HG03159 (cell line): ENCODE results near the gene KRTAP10-4.
"Not testable (repeated sequence)": the region's sequence is repeated elsewhere in the genome, so short reads cannot be mapped to it uniquely, and the experiment has no call there.

Experiments used
- ATAC-seq: cut with Tn5 transposase; IDR thresholded peaks from one replicate; pipeline ENCODE4 v1.9.1; 2021; ENCODE audit warnings: mild to moderate bottlenecking, moderate library complexity; ENCODE audit not compliant: unreplicated experiment

KRTAP10-4 gene

DNA sequence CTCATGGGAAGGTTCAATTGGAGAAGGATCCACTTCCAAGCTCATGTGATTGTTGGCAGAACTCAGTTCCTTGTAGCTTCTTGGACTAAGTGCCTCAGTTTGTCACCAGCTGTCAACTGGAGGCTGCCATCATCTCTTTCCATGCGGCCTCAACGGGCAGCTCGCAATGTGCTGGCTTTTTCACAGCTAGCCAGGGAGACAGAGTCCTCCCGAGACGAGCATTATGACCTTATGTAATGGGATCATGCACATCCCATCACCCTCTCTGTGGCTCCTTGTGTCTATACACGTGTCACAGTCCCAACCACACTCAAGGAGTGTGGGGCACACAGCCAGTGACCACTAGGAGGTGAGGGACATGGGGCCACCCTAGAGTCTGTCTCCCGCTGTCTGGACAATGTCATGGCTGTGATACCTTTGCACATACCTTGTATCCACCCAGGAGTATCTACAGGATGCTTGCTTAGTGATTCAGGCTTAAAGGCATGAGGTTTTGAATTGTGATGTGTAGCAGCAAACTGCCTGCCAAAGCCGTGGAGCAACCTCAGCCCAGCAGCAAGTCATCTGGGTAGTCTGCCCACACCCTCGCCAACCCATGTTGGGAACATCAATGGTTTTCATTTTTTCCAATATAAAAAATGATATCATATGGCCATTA lies 22.7 kb downstream of the KRTAP10-4 start:
- ATAC-seq: no peak

DNA sequence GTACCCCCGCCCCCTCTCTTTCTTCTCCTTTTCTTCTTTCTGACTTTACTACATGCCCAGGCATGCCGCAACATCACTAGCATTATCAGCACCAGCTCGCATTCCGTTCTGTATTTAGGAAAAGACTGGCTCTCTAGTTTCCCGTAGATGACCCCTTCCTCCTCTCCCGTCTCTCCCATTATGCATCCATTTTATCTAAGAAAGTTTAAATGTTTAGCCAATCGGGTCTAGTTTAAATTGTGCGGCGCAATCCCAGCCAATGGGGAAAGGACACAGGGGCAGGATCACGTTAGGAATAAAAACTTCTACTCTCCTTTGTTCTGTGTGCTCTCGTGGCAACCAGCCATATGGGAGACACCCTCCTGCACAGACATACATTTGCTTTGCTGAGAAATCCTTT lies 24.5 kb downstream of the KRTAP10-4 start:
- ATAC-seq: no peak

DNA sequence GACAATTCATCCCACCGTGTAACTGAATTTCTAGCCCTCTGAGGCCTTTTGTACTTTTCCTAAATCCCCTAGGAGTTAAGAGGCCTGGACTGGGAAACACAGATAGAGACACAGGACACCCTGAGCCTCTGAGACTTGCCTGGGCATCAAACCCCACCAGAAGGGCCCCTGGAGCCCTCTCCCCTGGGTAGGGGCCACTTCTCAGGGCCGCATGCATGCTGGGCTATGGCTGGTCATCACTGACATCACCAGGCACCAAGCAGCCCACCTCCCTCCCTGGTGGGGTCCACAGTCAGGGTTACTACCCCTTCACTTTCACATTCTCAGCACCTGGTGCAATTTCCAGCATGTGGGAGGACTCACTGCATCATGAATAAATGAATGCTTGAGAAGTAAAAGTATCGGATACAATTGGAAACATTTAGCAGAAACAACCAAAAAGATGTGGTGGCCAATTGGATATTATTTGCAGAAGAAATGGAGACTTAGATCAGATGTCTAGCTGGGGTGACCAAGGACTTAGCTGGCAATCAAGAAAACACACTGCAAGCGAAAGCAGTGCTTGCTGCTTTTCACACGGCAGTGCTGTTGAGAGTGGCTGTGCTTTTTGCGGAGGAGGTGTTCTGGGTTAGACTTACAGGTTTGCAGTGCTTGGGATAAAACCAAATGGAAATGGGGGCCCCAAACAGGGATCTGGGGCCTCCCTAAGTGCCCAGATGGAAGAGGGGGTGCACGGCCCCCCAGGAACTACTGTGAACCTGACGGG lies 25.9 kb downstream of the KRTAP10-4 start:
- ATAC-seq: no peak

DNA sequence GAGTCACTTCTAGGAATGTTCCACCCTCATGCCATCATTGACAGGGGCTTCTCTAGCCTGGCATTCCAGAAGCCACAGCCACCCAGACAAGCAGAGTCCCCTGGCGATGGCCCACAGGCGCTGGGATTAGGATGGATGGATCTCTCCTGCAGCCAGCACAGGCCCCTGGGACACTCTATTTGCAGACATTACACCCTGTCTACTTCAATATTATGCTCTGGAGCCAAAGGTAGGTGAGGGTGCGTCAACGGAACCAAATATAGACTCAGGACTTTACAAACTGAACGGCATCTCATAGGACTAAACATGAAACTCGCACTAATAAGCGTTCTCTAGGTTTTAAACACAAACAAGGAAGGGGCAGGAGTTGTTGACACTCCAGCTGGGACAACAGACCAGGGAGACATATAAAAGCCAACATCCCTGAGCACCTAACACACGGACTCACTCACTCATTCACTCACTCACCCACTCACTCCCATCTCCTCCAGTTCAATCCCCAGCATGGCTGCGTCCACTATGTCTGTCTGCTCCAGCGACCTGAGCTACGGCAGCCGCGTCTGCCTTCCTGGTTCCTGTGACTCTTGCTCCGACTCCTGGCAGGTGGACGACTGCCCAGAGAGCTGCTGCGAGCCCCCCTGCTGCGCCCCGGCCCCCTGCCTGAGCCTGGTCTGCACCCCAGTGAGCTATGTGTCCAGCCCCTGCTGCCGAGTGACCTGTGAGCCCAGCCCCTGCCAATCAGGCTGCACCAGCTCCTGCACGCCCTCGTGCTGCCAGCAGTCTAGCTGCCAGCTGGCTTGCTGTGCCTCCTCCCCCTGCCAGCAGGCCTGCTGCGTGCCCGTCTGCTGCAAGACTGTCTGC lies 26.8 kb downstream of the KRTAP10-4 start, which contains the start of gene KRTAP10-7:
Gene KRTAP10-7 (plus strand): TSS at position 480 of the 861 bp plus-strand sequence. CDS start 25 bp downstream, at position 505.
- ATAC-seq: not testable (repeated sequence)

- not testable (repeated sequence) for ATAC-seq
Observed at GRCh38 chr21:44601091-44601490, 27.6 kb downstream of the KRTAP10-4 start.

GRCh38 chr21:44601596-44602462 lies 28.3 kb downstream of the KRTAP10-4 start:
- no peak for ATAC-seq

- ATAC-seq: no peak
Observed at GRCh38 chr21:44602463-44602850, 28.9 kb downstream of the KRTAP10-4 start.

DNA sequence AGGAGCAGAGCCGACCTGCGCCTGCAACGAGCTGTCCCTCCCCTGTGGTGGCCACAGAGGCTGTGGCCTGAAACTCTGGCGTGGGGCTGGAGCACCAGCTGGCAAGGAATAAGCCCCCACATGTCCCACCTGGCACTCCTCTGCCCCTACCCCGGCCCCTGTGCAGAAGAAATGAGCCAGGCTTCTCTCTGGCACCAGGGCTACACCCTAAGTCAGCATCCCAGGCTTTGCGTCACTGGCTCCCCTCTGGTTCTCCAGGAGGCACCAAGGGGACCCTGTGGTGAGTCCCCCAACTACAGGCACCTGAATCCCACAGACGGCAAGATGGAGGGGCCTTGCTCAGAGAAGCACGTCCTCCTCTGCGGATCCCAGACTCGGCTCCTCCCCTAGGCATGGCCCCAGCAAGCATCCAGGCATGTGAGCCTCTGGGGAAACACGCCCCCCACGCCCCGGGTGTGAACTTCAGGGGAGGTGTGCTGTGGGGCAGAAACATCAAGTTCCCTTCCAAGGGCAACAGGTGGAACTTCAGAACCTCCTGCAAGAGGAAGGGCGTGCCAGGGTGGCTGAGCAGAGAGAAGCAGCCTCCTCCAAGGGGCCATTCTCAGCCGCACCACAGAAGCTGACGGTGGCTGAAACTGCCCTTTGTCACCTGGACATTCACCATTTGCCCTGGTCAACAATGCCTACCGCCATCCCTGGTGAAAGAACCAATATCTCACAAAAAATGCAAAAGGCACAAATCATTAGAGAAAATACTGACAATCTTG lies 29.8 kb downstream of the KRTAP10-4 start:
- no peak for ATAC-seq

GRCh38 chr21:44603911-44604310 lies 30.4 kb downstream of the KRTAP10-4 start:
- no peak for ATAC-seq

- no peak for ATAC-seq
Observed at GRCh38 chr21:44606495-44606894, 33.0 kb downstream of the KRTAP10-4 start.

GRCh38 chr21:44609193-44609592 lies 35.7 kb downstream of the KRTAP10-4 start:
- ATAC-seq: no peak

GRCh38 chr21:44610157-44610843 lies 36.8 kb downstream of the KRTAP10-4 start:
- ATAC-seq: not testable (repeated sequence)

GRCh38 chr21:44611551-44611950 lies 38.0 kb downstream of the KRTAP10-4 start:
- ATAC-seq: no peak

DNA sequence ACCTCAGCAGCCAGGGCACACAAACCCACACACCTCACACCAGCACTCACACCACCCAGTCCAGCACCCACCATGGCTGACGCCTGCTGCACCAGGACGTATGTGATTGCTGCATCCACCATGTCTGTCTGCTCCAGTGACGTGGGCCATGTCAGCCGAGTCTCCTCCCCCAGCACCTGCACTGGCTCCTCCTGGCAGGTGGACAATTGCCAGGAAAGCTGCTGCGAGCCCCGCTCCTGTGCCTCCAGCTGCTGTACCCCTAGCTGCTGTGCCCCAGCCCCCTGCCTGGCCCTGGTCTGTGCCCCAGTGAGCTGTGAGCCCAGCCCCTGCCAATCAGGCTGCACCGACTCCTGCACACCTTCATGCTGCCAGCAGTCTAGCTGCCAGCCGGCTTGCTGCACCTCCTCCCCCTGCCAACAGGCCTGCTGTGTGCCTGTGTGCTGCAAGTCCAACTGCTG lies 38.5 kb downstream of the KRTAP10-4 start, which contains the start of gene KRTAP10-8:
Gene KRTAP10-8 (plus strand): TSS at position 51 of the 458 bp plus-strand sequence. CDS start 22 bp downstream, at position 73.
- no peak for ATAC-seq

DNA sequence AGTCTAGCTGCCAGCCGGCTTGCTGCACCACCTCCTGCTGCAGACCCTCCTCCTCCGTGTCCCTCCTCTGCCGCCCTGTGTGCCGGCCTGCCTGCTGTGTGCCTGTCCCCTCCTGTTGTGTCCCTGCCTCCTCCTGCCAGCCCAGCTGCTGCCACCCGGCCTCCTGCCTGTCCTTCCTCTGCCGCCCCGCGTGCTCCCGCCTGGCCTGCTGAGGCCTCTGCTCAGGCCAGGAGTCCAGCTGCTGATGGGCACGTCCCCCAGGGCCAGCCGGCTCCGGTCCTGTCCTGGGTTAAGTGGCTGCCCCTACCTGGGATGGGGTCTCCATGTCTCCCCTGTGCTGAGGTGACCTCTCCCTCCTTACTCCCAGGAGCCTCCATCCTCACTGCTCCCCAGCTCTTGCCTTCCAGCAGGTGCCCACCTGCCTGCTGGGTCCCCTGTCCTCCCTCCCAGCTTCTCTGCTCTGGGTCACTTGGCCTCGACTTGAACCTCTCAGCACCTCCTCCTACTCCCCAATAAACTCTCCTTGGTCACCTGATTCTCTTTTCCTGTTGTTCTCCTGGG lies 39.2 kb downstream of the KRTAP10-4 start:
- no peak for ATAC-seq

DNA sequence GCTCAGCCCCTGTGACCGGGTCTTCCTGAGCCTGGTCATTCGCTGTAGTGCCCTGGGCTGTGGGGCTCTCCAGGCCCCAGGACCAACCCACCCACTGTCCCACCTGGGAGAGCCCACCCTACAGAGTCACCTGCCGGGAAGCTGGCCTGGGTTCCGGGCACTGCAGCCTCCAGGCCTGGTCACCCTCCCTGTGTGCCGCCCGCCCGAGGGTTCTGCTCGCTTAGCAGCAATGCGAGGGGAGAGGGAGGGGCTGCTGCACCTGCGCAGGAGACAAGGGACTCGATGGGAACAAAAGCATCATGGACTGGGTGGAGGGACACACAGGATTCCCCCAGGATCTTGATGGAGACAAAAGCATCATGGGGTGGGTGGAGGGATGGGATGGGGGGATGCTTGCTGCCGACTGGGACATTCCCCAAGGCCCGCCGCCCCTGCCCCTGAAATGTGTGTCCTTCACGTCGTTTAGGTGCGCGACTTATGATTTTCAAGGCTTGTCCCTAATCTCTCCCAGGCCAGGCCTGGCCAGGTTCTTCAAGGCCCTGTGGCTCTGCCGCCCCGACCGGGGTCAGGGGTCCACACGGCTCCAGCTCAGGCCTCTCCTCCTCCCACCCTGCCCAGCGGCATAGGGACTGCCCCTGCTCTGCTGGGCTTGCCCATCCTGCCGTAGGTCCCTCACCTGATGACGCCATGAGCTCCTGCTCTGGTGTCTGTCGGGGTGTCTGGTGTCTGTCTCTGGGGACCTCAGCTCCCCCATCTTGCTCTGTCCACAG lies 40.0 kb downstream of the KRTAP10-4 start:
- no peak for ATAC-seq

- ATAC-seq: no peak
Observed at GRCh38 chr21:44614161-44614631, 40.7 kb downstream of the KRTAP10-4 start.

DNA sequence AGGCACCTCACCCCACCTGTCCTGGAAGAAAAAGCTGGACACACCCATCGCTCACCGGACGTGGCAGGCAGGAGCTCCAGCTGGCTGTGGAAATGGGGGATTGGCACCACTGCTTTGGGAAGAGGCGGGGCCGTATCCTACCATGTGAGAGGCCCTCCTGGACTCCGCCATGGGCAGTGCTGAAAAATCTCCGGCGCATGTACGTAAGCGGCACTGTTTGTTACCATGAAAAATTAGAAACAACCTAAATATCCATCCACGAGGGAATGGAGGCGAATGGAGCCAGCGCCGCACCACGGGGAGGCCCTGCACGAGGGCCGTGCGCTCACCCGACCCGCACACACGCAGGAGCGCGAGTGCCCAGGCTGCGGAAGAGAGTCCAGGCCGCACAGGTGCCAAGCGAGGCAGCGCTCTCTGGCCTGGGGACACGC lies 41.4 kb downstream of the KRTAP10-4 start:
- ATAC-seq: no peak
